ENCODE measurements around the gene NOSTRIN.

The NOSTRIN gene

DNA sequence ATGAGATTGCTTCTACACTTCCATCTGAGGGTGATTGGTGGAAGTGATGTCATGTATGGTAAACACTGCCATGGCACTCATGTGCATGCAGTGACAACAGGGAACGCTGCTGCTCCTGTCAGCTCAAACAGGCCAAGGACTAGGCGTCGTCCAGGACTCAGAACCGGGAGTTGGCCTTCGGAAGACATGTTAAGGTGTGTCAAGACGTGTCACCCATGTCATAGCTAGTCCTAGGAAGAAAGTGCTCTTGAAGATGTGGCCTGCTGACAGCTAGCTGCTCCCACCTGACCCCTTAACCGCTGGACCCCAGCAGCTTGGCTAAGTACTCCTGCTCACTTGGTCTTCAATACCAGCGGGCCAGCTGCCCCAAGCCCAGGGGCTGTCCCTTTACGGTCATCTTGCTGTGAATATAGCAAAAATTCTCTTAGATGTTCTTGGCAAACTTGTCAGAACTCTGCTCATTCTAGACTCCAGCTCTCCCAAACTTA, 6.3 kb upstream of the NOSTRIN start:
- DNase-seq (ENCODE audit: low read depth): no peak
- H3K4me3 ChIP-seq (ENCODE audit: low read depth, low read length): no peak overlapping the region
- TF ChIP-seq, protein P1, sequence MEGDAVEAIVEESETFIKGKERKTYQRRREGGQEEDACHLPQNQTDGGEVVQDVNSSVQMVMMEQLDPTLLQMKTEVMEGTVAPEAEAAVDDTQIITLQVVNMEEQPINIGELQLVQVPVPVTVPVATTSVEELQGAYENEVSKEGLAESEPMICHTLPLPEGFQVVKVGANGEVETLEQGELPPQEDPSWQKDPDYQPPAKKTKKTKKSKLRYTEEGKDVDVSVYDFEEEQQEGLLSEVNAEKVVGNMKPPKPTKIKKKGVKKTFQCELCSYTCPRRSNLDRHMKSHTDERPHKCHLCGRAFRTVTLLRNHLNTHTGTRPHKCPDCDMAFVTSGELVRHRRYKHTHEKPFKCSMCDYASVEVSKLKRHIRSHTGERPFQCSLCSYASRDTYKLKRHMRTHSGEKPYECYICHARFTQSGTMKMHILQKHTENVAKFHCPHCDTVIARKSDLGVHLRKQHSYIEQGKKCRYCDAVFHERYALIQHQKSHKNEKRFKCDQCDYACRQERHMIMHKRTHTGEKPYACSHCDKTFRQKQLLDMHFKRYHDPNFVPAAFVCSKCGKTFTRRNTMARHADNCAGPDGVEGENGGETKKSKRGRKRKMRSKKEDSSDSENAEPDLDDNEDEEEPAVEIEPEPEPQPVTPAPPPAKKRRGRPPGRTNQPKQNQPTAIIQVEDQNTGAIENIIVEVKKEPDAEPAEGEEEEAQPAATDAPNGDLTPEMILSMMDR (IDR thresholded peaks at IDR 0.05; ENCODE audit: low read depth, low read length, missing control alignments): no peak
- in situ Hi-C loops (cut with HindIII; ENCODE audit: low sequenced_read_pairs): no loop called here

DNA sequence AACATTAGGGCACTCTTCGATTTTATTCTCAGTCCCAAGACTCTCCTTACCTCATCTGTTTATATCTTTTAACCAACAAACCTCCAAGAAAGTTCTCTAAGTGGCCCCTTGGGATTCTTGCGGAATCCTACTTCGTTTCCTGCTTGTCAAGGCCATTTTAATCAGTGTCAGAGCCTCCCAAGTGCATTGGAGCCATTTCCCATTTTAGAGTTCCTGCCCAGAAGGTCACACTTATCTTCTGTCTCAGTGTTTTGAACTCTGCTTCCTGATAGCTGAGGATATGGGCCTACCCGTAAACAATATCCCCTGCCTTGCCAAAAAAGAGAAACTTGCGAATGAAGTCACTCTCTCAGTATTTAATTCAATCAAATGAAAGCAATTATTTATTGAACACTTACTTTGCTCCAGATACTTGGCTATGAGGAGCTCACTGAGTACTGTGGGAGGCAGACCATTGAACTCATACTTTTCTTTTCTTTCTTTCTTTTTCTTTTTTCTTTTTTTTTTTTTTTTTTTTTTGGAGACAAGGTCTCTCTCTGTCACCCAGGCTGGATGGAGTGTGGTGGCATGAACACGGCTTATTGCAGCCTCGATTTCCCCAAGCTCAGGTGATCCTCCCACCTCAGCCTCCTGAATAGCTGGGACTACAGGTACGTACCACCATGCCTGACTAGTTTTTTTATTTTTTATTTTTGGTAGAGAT, 5.7 kb upstream of the NOSTRIN start:
- H3K4me3 ChIP-seq (ENCODE audit: low read depth, low read length): no peak overlapping the region
- TF ChIP-seq, protein P1 (IDR thresholded peaks at IDR 0.05; ENCODE audit: low read depth, low read length, missing control alignments): no peak
- in situ Hi-C loops (cut with HindIII; ENCODE audit: low sequenced_read_pairs): no loop called here
- DNase-seq (ENCODE audit: low read depth): no peak

DNA sequence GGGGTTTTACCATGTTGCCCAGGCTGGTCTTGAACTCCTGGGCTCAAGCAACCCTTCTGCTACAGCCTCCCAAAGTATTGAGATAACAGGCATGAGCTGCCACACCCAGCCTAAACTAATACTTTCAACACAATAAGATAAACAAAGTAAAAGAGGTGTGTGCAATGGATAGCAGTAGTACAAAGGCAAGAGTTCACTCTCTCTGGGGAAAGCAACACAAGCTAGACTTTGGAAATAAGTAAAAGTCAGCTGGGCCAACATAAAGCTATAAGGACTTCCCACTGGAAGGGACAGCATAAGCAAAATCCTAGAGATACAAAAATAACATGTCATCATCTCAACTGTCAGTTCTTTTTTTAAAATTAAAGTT, 5.2 kb upstream of the NOSTRIN start:
- no peak for DNase-seq (ENCODE audit: low read depth)
- TF ChIP-seq, protein P1 (IDR thresholded peaks at IDR 0.05; ENCODE audit: low read depth, low read length, missing control alignments): no peak
- H3K4me3 ChIP-seq (ENCODE audit: low read depth, low read length): no peak overlapping the region
- in situ Hi-C loops (cut with HindIII; ENCODE audit: low sequenced_read_pairs): no loop called here

DNA sequence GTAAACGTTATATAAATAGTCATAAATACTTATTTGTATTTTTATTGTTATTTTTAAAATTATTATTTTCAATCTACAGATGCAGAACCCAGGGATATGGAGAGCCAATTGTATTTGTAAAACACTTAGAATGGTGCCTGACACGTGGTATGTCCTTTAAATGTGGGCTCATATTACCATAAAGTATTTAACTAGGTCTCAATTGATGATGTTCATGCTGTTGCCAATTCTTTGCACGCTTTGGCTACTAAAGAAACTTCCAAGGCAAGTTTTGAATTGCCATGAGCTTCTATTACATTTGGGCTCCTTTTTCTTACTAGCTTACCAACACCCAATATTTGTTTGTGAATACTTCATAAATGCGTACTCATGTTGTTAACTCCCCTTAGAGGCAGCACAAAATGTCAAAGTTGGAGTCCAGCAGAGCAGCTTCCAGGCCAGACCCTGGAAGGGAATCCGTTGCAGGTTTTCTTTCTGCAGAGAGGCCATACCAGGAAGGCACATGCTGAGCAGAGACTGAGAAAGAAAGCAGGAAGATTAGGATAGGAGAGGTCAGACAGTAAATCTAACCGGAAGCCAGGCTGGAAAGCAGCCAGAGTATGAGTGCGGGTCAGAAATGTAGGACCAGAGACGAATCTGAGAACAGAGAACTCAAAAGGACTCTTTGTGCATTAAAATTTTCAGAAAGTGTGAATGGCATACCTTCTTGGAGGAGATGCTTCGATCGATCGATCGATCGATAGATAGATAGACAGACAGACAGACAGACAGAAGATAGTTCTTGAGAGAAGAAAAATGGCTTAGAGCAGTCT, 4.2 kb upstream of the NOSTRIN start:
- no peak overlapping the region for H3K4me3 ChIP-seq (ENCODE audit: low read depth, low read length)
- in situ Hi-C loops (cut with HindIII; ENCODE audit: low sequenced_read_pairs): no loop called here
- DNase-seq (ENCODE audit: low read depth): no peak
- TF ChIP-seq, protein P1 (IDR thresholded peaks at IDR 0.05; ENCODE audit: low read depth, low read length, missing control alignments): no peak

DNA sequence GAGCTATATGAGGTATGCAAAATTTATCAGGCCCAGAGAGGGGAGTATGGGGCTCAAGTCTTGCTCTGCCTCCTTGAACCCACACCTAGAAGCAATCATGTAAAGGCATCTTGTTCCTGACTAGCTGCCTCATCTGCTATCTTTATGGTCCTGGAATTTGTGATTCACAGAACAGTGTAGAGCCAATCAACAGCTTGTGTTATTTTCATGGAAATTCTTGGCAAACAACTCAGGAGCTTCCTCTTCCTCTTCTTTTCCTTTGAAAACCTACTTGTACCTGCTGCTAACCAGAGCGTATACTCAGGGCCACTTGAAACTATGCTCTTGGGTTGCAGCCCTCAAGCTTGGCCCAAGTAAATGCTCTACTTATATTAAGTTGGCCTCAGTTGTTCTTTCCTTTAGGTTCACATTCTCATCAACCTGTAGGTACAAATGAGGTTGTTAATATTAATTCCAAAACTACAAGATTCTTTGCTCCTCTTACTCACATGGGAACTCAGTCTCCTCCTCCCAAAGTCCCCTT, 3.5 kb upstream of the NOSTRIN start:
- in situ Hi-C loops (cut with HindIII; ENCODE audit: low sequenced_read_pairs): no loop called here
- TF ChIP-seq, protein P1 (IDR thresholded peaks at IDR 0.05; ENCODE audit: low read depth, low read length, missing control alignments): no peak
- no peak overlapping the region for H3K4me3 ChIP-seq (ENCODE audit: low read depth, low read length)
- no peak for DNase-seq (ENCODE audit: low read depth)

DNA sequence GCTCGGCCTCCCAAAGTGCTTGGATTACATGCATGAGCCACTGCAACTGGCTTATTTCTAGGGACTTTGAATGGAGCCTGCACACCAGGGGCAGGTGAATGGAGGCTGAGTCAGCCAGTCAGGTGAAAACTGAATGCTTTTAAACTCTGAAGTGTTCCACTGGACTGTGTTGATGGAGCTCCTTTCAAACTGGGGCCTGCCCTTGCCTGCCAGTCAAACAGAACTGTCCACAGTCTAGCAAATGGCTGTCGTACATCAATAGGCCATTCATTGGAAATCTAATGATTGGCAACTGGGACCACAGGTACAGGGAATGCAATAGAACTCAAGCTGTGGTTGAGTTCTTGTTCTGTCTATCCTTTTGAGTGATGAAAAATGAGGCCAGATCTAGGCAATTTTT, 966 bp upstream of the NOSTRIN start:
- in situ Hi-C loops (cut with HindIII; ENCODE audit: low sequenced_read_pairs): no loop called here
- H3K4me3 ChIP-seq (ENCODE audit: low read depth, low read length): no peak overlapping the region
- DNase-seq (ENCODE audit: low read depth): no peak
- TF ChIP-seq, protein P1 (IDR thresholded peaks at IDR 0.05; ENCODE audit: low read depth, low read length, missing control alignments): no peak
